HL-60 (cell line): Measurements from ENCODE around the gene ARFGEF3.

ENCODE experiments used
- CTCF ChIP-seq: IDR thresholded peaks from one replicate; pipeline ENCODE4 v1.5.1; 2011; ENCODE audit warnings: low read length, control low read depth, inconsistent platforms; ENCODE audit not compliant: insufficient read depth
- GABPA ChIP-seq: IDR thresholded peaks from 2 replicates; pipeline ENCODE4 v1.6.1; 2012; ENCODE audit warnings: low read depth
- POLR2AphosphoS5 ChIP-seq: IDR thresholded peaks from 2 replicates; pipeline ENCODE4 v1.6.1; 2012; ENCODE audit warnings: low read depth
- REST ChIP-seq: IDR thresholded peaks from 2 replicates; pipeline ENCODE4 v1.6.1; 2012; ENCODE audit warnings: low read depth; ENCODE audit not compliant: insufficient replicate concordance
- SPI1 ChIP-seq: IDR thresholded peaks from 2 replicates; pipeline ENCODE4 v1.6.1; 2012; ENCODE audit warnings: low read depth, mild to moderate bottlenecking, borderline replicate concordance

GRCh38 chr6:138155443-138155842 is 6.3 kb upstream of the ARFGEF3 start:
- TF ChIP-seq REST (no peak), SPI1 (no peak), CTCF (no peak), POLR2AphosphoS5 (no peak), GABPA (no peak)
